Skin epidermis (tissue), 12 donors: ENCODE results near the gene YARS1.

Experiments
- H3K27ac ChIP-seq, 21 experiments: fragments of 200-600 bp; sonication (generic) in 11 of 21; one replicate each; pipeline ENCODE4 v1.5.0; 2020; ENCODE audit warnings: mild to moderate bottlenecking in 3 of 21, inconsistent platforms in 2 of 21, moderate library complexity in 2 of 21
- H3K4me3 ChIP-seq, 7 experiments: fragments of 200-600 bp; sonication (generic) in 2 of 7; one replicate each; pipeline ENCODE4 v1.5.0; 2020; ENCODE audit warnings: inconsistent platforms in 2 of 7, mild to moderate bottlenecking in 2 of 7, moderate library complexity in 1 of 7

The YARS1 gene

GRCh38 chr1:32817159-32817814 lies at the start of gene YARS1, which contains the start of gene S100PBP:
Gene YARS1, minus strand, starts transcription at chr1:32817358. Its CDS starts 114 bp downstream, at chr1:32817244.
Gene S100PBP, plus strand, starts transcription at chr1:32817653. Its CDS starts 8,447 bp downstream, at chr1:32826100.
- Histone ChIP-seq H3K4me3 (peak within 1 kb of the TSS; percentile 83 to 99 (median 88)), H3K27ac (peak within 1 kb of the TSS; percentile 85 to 99 (median 95))

GRCh38 chr1:32865639-32866405 lies 48.7 kb upstream of the YARS1 start:
- Histone ChIP-seq H3K4me3 (no peak overlapping the region), H3K27ac (no peak overlapping the region)

DNA sequence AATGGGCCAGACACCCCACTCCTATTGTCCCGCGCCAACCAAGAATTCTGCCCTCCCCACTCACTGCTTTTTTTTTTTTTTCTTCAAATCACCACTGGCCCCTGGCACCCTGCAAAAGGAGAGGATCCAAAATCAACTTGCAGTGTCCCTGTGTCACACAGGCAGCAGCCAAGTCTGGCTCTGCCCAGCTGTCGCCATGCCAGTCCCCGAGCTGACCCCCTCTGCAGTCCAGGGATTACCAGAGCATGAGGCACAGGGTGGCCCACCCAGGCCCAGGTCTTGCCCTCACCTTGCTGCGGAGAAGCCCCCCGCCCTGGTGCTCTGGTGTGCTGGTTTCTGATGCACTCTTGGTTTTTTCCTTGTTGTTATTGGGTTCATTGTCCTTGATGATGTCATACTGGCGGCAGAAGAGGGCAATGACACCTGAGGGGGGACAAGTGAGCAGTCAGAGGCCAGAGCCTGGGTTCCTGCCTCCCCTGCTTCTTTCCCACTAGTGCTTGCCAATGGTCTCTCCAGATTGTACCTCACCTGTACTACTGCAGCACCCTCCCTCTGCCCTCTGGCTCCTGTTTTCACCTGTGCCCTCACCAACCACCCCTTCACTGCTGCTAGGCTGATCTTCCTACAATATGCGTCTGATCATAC lies 47.3 kb upstream of the YARS1 start:
- no peak overlapping the region for H3K4me3 ChIP-seq
- no peak overlapping the region for H3K27ac ChIP-seq

DNA sequence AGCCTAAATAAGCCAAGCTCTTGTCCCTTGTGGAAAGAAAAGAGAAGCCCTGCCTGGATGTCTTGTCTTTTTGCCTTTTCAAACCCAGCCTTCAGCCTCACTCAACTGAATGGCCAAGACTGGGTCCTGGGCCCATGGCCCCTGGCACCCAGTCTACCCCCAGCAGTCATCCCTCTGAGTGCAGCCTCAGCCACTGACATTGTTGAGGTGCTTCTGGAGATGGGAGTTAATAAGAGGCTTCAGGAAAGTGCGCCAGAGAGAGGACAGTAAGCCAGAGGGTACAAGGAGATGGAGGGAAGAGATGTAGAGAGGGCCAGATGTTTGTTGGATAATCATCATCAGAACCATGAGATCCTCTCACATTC lies 46.7 kb upstream of the YARS1 start:
- no peak overlapping the region for H3K4me3 ChIP-seq
- no peak overlapping the region for H3K27ac ChIP-seq

- Histone ChIP-seq H3K4me3 (no peak overlapping the region), H3K27ac (no peak overlapping the region)
Measured at GRCh38 chr1:32863218-32863880, 46.2 kb upstream of the YARS1 start.

DNA sequence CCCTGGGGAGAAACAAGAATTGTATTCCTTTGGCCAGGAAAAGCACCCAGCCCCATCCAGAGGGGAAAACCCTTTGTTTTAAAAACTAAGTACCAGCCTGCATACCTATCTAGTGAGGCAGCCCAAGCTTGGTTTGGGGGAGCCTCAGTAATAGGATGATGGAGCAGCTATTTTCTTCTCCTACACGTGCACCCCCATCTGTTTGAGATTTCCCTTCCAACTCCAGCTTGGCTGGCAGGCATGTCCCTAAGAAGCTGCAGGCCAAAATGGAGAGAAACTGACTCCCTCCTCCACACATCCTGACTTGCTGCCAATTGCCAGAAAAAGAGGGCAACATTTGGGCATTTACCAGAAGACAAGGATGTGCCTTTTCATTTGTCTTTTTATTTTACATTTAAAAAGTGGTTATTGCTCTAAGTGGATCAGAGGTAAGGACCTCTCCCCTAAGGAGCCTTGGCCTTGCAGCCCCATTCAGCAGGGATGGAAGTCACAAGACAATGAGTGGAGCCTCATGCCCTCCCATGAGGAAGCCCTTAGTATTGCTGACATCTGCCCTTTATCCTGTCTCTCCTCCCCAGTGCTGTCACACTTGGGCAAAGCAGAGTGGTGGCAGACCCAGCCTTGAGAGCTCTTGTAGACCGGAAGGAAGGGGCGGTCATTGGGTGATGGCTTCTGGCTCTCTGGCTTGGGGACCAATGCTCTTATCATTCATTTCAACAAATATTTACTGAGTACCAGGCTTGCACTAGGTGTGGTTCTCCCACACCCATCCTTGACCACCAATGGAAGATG lies 44.9 kb upstream of the YARS1 start:
- Histone ChIP-seq H3K4me3 (no peak overlapping the region), H3K27ac (no peak overlapping the region)

DNA sequence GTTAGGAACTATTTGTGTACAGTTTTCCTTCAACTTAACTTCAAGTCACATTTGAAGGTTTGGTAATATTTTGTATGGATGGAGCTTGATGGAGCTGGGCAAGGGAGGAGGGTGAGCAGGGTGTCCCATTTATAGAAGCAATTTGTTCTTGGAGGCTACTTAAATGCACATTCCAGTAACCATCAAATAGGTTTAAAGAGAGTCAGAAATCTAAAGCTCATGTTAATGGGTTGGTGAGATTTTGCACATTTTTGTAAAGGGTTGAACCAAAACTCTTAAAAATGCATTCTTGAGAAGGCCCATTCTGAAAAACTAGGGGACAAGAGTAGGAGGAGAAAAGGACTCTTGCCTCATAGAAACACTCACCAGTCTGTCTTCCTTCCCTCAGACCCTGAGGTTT lies 43.4 kb upstream of the YARS1 start:
- no peak overlapping the region for H3K27ac ChIP-seq
- H3K4me3 ChIP-seq: no peak overlapping the region

DNA sequence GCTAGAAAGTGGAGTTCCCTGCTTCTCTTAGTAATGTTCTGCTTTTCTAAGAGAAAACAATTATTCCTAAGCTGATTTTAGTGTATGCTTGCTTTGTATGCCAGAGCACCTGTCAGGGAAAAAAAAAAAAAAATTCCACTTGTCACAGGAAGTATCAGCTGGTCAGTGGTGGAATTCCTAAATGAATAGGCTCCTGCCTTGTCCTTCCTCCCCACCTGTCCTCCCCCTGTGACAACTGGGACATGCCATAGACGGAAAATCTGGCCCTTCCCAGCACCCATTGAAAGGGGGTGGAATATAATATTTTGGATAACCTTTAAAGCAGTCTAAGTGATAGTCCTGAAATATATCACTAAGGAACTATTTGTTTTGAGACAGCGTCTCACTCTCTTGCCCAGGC lies 42.8 kb upstream of the YARS1 start:
- H3K27ac ChIP-seq: no peak overlapping the region

GRCh38 chr1:32858791-32859190 lies 41.6 kb upstream of the YARS1 start:
- Histone ChIP-seq H3K27ac (no peak overlapping the region), H3K4me3 (no peak overlapping the region)

More for the DNA sequence above, 42.8 kb upstream of the YARS1 start:
- no peak overlapping the region for H3K4me3 ChIP-seq

GRCh38 chr1:32858136-32858535 lies 41.0 kb upstream of the YARS1 start:
- H3K4me3 ChIP-seq: no peak overlapping the region
- no peak overlapping the region for H3K27ac ChIP-seq

GRCh38 chr1:32855861-32856617 lies 38.9 kb upstream of the YARS1 start:
- Histone ChIP-seq H3K27ac (no peak overlapping the region), H3K4me3 (no peak overlapping the region)

- Histone ChIP-seq H3K27ac (no peak overlapping the region), H3K4me3 (no peak overlapping the region)
Measured at GRCh38 chr1:32848354-32849063, 31.4 kb upstream of the YARS1 start.

- no peak overlapping the region for H3K4me3 ChIP-seq
- H3K27ac ChIP-seq: no peak overlapping the region
Measured at GRCh38 chr1:32831878-32832277, 14.7 kb upstream of the YARS1 start.

DNA sequence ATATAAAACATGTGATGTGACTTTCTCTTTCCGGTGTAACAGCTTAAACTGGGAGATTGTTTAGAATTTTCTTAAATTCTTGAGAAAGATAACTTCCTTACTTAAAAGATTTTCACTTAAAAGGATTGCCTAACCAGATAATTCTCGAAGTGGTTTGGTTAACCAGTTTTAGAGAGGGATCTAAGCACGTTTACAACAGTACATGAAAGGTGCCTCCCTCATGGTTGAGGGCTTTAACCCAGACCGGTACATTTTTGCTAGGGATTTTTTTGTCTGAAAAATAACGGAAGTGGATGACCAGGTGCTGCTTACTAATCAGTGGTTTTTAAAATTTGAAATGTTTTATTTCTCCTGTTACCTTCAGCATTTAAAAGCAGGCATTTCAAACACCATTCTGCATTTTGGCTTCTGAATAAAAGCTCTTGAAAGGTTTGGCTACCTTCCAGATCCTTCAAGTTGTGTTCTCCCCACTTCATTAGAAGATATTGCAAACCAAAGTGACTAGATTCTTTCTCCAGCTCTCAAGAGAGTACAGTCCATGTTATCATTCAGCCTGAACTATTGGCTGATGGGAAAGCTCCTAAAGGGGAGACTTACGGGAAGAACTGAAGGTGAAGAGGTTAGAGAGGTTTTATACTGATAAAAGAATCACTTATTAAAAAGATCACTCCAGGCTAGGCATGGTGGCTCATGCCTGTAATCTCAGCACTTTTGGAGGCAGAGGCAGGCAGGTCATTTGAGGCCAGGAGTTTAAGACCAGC lies 13.1 kb upstream of the YARS1 start:
- Histone ChIP-seq H3K27ac (no peak overlapping the region), H3K4me3 (no peak overlapping the region)

DNA sequence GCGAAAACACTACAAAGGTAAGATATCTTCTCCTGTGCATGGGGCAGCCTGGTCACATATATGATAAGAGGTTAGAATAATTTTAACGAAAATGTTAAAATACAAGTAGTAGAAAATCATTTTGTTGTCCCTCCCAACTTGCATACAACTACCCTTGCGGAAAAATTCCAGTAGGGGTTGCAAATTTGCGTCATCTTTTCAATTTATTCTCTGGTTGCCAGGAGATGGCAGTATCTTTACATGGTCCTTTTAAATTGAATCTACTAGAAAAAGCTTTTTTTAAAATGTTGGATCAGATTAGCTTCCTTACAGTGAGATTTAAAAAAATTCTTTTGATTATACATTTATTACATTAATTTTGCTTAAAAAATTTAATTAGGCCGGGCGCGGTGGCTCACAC lies 11.2 kb upstream of the YARS1 start:
- no peak overlapping the region for H3K27ac ChIP-seq
- no peak overlapping the region for H3K4me3 ChIP-seq

- no peak overlapping the region for H3K4me3 ChIP-seq
Measured at GRCh38 chr1:32825181-32825580, 8.0 kb upstream of the YARS1 start.

DNA sequence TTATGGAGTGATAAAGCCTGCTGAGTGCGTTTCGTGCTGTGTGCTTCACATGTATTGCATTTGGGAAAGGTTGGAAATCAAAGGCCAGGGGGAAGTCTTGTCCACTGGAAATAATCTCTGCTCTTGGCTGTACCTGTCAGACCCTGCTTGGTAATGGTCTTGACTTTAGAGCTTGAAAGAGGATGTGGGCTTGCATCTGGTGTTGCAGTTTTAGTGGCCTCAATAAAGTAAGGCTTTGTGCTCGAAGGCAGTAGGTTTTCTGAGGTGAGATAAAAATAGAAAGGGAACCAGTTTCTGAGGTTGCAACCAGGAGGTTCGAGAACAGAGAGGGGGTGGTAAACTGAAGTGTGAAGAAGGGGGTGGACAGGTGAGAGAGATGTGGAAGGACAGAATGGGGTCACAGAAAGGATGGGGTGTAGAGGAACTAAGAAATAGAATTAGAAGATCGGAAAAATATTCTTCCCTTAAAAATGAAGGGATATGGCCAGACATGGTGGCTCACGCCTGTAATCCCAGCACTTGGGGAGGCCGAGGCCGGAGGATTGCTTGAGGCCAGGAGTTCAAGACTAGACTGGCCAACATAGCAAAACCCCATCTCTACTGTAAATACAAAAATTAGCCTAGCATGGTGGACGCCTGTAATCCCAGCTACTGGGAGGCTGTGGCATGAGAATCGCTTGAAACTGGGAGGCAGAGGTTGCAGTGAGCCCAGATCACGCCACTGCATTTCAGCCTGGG lies 1.8 kb upstream of the YARS1 start:
- Histone ChIP-seq H3K27ac (peak overlapping the region in 19 of 21 experiments; percentile 85 to 99 (median 95)), H3K4me3 (peak overlapping the region in 6 of 7 experiments; percentile 83 to 95 (median 88))

More at GRCh38 chr1:32825181-32825580, 8.0 kb upstream of the YARS1 start:
- H3K27ac ChIP-seq: no peak overlapping the region
